ENCODE data around the gene DET1.
A peak's percentile ranks its signal among the peaks of the same experiment; 100 is the strongest.
"Not testable (repeated sequence)": the region's sequence is repeated elsewhere in the genome, so short reads cannot be mapped to it uniquely, and the experiment has no call there.

DET1 gene

DNA sequence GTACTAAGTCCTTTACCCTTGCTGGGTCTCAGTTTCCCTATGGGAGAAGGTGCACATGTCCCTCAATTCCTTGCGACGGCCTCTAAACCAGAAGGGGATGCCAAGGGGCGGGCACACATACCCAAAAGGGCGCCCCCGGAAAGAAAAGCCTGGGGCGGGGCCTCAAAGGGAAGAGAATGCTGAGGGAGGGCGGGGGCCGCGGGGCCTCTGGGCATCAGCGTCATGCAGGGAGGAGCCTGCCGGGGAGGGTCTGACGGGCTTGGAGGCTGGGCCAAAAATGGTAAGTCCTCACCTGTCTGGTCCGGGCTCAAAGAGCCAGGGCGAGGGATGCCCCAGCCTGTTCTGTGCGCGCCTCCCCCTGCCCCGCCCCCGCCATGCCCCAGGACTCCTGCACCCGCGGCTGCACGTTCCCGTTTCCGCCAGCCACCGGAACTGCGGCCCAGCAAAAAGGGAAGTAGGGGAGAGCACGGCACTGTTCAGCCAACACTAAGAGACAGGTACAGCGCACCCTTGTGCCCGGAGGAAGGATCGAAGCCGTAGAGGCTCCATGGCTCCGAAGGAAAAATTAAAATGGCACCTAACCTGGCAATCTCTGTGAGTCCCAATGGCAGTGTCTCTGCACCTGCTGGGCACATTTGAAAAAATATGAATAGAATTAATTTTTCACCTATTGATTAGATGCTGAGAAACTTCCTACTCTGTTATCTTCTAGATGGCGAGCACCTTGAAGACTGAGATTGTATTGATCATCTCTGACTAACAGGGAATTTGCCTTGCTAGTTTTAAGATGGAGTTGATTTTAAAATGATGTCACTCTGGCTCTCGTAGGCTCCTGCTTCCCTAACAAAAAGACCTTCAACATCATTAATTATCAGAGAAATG is at the start of gene DET1:
Gene DET1, minus strand, starts transcription at position 434 of the 882 bp plus-strand sequence. CDS start 14,976 bp downstream, outside the sequence.
- peak; percentile 95 to 96 for DNase-seq

GRCh38 chr15:88591384-88591783 is 44.9 kb upstream of the DET1 start:
- DNase-seq: no peak

- DNase-seq: no peak
Measured at GRCh38 chr15:88590759-88591158, 44.3 kb upstream of the DET1 start.

- DNase-seq: no peak
Measured at GRCh38 chr15:88586401-88587162, 40.1 kb upstream of the DET1 start.

GRCh38 chr15:88580532-88580931 is 34.1 kb upstream of the DET1 start:
- DNase-seq: no peak

DNA sequence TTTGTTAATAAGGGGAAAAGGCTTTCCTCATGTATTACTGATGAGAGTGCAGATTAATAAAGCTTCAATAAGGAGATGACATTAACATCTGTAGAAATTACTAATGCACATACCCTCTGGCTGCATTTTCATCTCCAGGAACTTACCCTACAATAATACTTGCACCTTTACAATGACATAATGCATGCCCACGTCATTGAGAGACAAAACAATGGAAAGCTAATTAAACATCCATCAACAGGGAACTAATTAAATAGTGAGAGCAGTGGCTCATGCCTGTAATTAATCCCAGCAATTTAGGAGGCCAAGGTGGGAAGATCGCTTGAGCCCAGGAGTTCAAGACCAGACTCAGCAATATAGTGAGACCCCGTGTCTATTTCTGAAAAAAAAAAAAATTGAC is 32.8 kb upstream of the DET1 start:
- no peak for DNase-seq

DNA sequence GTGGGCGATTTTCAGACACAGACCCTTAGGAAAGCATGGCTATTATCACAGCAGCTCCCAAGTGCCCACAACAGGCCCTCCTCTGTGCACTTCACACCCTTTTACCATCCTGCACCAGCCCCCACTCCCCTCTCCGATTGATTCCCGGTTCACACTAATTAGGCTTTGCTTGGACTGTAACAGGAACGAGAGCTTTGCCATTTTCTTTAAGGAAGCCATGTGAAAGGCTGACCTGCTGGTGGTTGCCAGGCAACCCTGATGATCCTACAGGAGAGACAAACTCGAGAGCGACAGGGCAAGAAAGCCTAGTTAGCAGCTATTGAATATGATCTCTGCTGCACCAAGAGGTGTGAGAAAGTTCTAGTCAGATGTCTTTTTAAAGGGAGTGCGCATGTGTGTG is 28.2 kb upstream of the DET1 start:
- DNase-seq: no peak

DNA sequence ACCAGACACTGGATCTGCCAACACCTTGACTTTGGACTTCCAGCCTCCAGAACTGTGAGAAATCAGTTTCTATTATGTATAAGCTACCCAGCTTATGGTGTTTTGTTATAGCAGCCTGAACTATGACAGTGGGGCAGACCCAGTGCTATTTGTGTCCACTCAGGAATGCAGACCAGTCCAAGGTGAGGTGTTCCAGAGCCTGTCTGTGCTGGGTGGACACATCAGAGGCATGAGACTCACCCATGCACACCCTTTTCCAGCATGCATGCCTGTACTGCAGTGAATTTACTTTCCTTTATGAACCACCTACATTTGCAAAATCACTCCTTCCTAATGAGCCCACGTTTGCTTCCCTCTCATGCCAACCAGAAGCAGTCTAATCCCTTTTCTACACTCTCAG is 27.6 kb upstream of the DET1 start:
- no peak for DNase-seq

GRCh38 chr15:88571852-88572259 is 25.4 kb upstream of the DET1 start:
- DNase-seq: no peak

DNA sequence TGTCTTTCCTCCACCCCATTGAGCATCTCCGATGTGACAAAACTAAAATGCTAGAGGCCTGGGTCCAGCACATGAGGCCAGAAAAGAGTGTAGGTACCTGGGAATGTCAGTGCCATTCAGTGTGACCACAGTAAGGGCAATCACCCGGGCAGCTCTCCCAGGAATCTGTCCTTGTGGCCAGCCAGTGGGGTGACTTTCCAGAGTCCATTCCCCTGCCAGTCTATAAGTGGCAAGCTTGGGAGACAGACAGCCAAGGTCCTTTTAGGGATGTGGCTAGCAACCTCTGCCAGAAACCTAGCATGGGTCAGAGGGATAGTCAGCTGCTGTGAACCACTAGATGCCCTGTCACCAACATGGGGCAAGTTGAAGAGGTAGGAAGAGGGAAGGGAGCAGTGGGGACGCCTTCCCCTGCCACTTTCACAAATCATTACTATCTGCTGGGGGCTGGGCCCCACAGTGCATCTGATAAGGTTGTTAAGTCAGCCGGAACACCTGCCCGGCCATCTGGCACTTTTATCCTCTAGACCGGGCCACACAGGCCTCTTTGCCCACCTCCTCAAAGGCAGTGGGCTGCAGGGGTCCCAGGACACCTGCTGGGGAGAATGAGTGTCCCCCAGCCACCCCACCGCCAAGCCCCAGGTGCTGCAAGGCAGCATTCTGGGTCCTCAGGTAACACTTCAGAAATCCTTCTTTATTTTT is 24.8 kb upstream of the DET1 start:
- no peak for DNase-seq

- DNase-seq: no peak
Measured at GRCh38 chr15:88568589-88568988, 22.1 kb upstream of the DET1 start.

DNA sequence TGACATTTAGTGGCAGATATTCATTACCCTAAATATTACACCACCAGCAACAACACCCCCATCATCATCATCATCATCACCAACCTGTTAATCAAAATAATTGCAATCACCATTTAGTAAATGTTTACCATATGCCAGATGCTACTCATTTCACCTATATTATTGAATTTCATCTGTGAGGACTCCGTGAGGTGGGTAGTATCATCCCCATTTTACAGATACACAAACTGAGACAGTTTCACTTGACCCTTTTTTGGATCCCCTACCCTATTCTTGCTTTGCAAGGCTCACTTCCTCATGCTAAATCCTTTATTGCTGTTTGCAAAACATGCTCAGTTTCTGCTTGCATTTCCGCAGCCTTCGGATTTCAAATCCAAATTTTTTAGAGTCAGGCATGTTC is 18.3 kb upstream of the DET1 start:
- no peak for DNase-seq

GRCh38 chr15:88563638-88564037 is 17.2 kb upstream of the DET1 start:
- no peak for DNase-seq

DNA sequence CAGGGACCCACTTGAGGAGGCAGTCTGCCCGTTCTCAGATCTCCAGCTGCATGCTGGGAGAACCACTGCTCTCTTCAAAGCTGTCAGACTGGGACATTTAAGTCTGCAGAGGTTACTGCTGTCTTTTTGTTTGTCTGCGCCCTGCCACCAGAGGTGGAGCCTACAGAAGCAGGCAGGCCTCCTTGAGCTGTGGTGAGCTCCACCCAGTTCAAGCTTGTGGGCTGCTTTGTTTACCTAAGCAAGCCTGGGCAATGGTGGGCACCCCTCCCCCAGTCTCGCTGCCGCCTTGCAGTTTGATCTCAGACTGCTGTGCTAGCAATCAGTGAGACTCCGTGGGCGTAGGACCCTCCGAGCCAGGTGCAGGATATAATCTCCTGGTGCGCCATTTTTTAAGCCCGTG is 13.1 kb upstream of the DET1 start:
- not testable (repeated sequence) for DNase-seq

DNA sequence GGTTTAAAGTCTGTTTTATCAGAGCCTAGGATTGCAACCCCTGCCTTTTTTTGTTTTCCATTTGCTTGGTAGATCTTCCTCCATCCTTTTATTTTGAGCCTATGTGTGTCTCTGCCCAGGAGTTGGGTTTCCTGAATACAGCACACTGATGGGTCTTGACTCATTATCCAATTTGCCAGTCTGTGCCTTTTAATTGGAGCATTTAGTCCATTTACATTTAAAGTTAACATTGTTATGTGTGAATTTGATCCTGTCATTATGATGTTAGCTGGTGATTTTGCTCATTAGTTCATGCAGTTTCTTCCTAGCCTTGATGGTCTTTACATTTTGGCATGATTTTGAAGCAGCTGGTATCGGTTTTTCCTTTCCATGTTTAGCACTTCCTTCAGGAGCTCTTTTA is 11.5 kb upstream of the DET1 start:
- DNase-seq: not testable (repeated sequence)

DNA sequence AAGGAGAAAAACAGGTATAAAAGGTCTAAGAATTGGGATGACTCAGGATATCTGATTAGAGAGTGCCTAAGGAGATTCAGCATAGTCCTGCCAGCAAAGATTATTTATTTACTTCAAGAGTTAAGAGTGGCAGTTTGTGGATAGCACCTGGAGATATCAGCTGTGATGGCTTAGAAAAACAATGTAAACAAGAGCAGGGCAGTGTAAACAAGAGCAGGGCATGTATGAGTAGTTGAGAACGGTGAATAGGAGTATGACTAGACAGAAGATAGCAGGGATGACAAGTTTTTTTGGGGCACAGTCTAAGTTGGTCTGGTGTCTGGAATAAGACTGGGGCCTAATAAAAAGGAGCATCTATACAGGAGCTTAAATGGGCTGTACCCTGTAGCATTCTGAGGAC is 1.5 kb upstream of the DET1 start:
- DNase-seq: not testable (repeated sequence)

- not testable (repeated sequence) for DNase-seq
Measured at GRCh38 chr15:88545578-88546247, 768 bp downstream of the DET1 start.

DNA sequence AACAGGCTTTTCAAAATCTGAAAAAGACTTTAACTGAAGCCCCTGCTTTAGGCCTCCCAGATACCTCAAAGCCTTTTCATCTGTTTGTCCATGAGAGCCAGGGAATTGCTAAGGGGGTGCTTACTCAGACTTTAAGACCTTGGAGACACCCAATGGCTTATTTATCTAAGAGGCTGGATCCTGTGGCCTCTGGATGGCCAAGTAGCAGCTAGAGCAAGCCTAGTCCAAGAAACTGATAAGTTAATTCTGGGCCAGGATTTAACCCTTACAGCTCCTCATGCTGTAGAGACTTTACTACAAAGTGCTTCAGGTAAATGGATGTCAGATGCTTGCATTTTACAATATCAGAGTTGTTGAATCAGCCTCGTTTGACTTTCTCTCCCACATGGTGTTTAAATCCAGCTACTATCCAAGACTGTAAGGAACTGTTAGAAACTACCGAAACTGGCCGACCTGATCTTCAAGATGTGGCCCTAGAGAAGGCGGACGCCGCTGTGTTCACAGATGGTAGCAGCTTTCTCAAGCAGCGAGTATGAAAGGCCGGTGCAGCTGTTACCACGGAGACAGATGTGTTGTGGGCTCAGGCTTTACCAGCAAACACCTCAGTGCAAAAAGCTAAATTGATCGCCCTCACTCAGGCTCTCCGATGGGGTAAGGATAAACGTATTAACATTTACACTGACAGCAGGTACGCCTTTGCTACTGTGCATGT is 3.3 kb downstream of the DET1 start:
- no peak for DNase-seq

DNA sequence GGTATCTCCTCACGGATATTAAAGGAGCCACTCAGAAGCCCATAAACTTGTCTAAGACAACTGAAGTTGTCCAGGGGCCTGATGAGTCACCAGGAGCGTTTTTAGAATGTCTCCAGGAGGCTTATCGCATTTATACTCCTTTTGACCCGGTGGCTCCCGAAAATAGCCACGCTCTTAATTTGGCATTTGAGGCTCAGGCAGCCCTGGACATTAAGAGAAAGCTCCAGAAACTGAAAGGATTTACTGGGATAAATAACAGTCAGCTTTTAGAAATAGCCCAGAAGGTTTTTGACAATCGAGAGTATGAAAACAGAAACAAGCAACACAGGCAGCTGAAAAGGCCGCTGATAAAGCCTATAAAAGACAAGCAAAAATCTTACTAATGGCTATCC is 4.1 kb downstream of the DET1 start:
- no peak for DNase-seq

GRCh38 chr15:88541709-88542341 is 4.7 kb downstream of the DET1 start:
- DNase-seq: no peak

DNA sequence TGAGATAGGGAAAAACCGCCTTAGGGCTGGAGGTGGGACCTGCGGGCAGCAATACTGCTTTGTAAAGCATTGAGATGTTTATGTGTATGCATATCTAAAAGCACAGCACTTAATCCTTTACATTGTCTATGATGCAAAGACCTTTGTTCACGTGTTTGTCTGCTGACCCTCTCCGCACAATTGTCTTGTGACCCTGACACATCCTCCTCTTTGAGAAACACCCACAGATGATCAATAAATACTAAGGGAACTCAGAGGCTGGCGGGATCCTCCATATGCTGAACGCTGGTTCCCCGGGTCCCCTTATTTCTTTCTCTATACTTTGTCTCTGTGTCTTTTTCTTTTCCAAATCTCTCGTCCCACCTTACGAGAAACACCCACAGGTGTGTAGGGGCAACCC is 5.4 kb downstream of the DET1 start:
- not testable (repeated sequence) for DNase-seq

- DNase-seq: not testable (repeated sequence)
Measured at GRCh38 chr15:88540350-88540749, 6.1 kb downstream of the DET1 start.

All from CD4-positive, alpha-beta T cell treated with Interleukin-1 beta for 1 hour (primary cell).